Liver (tissue), 9 donors: ENCODE data around the gene TRIP12. TPM values are rescaled to one million over a fixed set of nuclear protein-coding genes. Genes with fewer than 3 reads are reported as not detected.

ENCODE experiments used
- DNase-seq: peaks from one replicate; pipeline ENCODE4 v3.0.0-alpha.2; 2017; ENCODE audit warnings: low spot score
- H3K27ac ChIP-seq, 2 donors: one replicate each; pipeline ENCODE4 v1.7.0; 2013; ENCODE audit warnings: inconsistent platforms in 2 of 2, low read length in 2 of 2, control low read depth in 1 of 2, low read depth in 1 of 2, mild to moderate bottlenecking in 1 of 2
- H3K27me3 ChIP-seq, 4 donors: one replicate each; pipeline versions ENCODE4 v1.6.1 to v1.7.0; 2013; ENCODE audit warnings: low read length in 3 of 4, inconsistent platforms in 1 of 4, mild to moderate bottlenecking in 1 of 4, moderate library complexity in 1 of 4; ENCODE audit not compliant: control insufficient read depth in 4 of 4, insufficient read depth in 4 of 4
- H3K36me3 ChIP-seq, 4 donors: one replicate each; pipeline versions ENCODE4 v1.6.1 to v1.7.0; 2013; ENCODE audit warnings: low read length in 3 of 4, mild to moderate bottlenecking in 3 of 4, low read depth in 1 of 4, moderate library complexity in 1 of 4; ENCODE audit not compliant: control insufficient read depth in 4 of 4, insufficient read depth in 3 of 4
- H3K4me1 ChIP-seq, 4 donors: one replicate each; pipeline versions ENCODE4 v1.6.1 to v1.7.0; 2013; ENCODE audit warnings: low read length in 3 of 4, mild to moderate bottlenecking in 3 of 4, moderate library complexity in 1 of 4; ENCODE audit not compliant: control insufficient read depth in 4 of 4, insufficient read depth in 4 of 4
- H3K4me3 ChIP-seq, 3 donors: one replicate each; pipeline versions ENCODE4 v1.6.1 to v1.7.0; 2013; ENCODE audit warnings: low read length in 3 of 3, control low read depth in 1 of 3, low read depth in 1 of 3, mild to moderate bottlenecking in 1 of 3
- H3K9ac ChIP-seq, 2 donors: one replicate each; pipeline ENCODE4 v1.7.0; 2013; ENCODE audit warnings: low read length in 2 of 2, mild to moderate bottlenecking in 2 of 2, moderate library complexity in 2 of 2, control low read depth in 1 of 2, low read depth in 1 of 2
- H3K9me3 ChIP-seq, 4 donors: one replicate each; pipeline versions ENCODE4 v1.6.1 to v1.7.0; 2013; ENCODE audit warnings: low read length in 3 of 4; ENCODE audit not compliant: control insufficient read depth in 4 of 4
- EGR1 ChIP-seq, 2 donors: IDR thresholded peaks; 2 replicates each; pipeline ENCODE4 v1.6.1; 2016 to 2018; ENCODE audit warnings: antibody characterized with exemption in 2 of 2, low read depth in 2 of 2
- FOXA2 ChIP-seq: IDR thresholded peaks from 2 replicates; pipeline ENCODE4 v1.6.1; 2016; ENCODE audit warnings: antibody characterized with exemption
- GABPA ChIP-seq, 2 donors: IDR thresholded peaks in 1 of 2; conservative IDR thresholded peaks in 1 of 2; 2 replicates each; pipeline ENCODE4 v1.6.1; 2016; ENCODE audit warnings: antibody characterized with exemption in 2 of 2, mild to moderate bottlenecking in 1 of 2, moderate library complexity in 1 of 2
- HNF4G ChIP-seq: IDR thresholded peaks from 2 replicates; pipeline ENCODE4 v1.6.1; 2016; ENCODE audit warnings: antibody characterized with exemption
- JUND ChIP-seq, 2 donors: IDR thresholded peaks; 2 replicates each; pipeline ENCODE4 v1.6.1; 2016; ENCODE audit warnings: antibody characterized with exemption in 2 of 2
- RXRA ChIP-seq, 2 donors: IDR thresholded peaks; 2 replicates each; pipeline ENCODE4 v1.6.1; 2017 to 2018; ENCODE audit warnings: antibody characterized with exemption in 2 of 2, mild to moderate bottlenecking in 1 of 2
- YY1 ChIP-seq: IDR thresholded peaks from 2 replicates; pipeline ENCODE4 v1.6.1; 2016; ENCODE audit warnings: antibody characterized with exemption, mild to moderate bottlenecking
- WGBS: extraction: QIAGEN DNeasy Blood & Tissue Kit; methylation state at CpG from one replicate; pipeline ENCODE4 v1.1.7; 2013; 5-methylcytosine and 5-hydroxymethylcytosine counted together
- polyA plus RNA-seq, 2 donors: library from polyadenylated mRNA; stranded (reverse) in 1 of 2; unstranded in 1 of 2; fragments of 200-250 nt in 1 of 2; fragments of >200 nt in 1 of 2; fragmentation: Nextera tagmentation in 1 of 2; extraction: Ambion mirVana in 1 of 2; gene quantifications; one replicate each; pipeline versions ENCODE4 v1.2.1 to v1.2.3, GENCODE V29; 2013 to 2015
- total RNA-seq, 2 donors: library from RNA; depleted of rRNA; stranded (reverse); fragments of >200 nt; gene quantifications; one replicate each; pipeline ENCODE4 v1.2.3, GENCODE V29; 2014
- TF ChIP-seq, protein P1 (sequence below): fragments of 150-350 bp; IDR thresholded peaks from 2 replicates; pipeline ENCODE4 v1.5.1; 2017; ENCODE audit warnings: improper control_type of control experiment, low read depth, low read length; ENCODE audit not compliant: missing input control
- TF ChIP-seq, protein P2 (sequence below): IDR thresholded peaks from 2 replicates; pipeline ENCODE4 v1.6.1; 2016; ENCODE audit warnings: antibody characterized with exemption, mild to moderate bottlenecking
- TF ChIP-seq, protein P3 (sequence below): IDR thresholded peaks from 2 replicates; pipeline ENCODE4 v1.6.1; 2016; ENCODE audit warnings: antibody characterized with exemption
- TF ChIP-seq, protein P4 (sequence below): IDR thresholded peaks from 2 replicates; pipeline ENCODE4 v1.6.1; 2016; ENCODE audit warnings: antibody characterized with exemption
- donor health status: healthy.
- donor health status: healthy.
- donor health status: healthy.
- donor health status: healthy.
- donor health status: healthy.

The TRIP12 gene
- total and polyA plus RNA-seq, 4 donors, result 13.9 to 128 (median 67.4) TPM

DNA sequence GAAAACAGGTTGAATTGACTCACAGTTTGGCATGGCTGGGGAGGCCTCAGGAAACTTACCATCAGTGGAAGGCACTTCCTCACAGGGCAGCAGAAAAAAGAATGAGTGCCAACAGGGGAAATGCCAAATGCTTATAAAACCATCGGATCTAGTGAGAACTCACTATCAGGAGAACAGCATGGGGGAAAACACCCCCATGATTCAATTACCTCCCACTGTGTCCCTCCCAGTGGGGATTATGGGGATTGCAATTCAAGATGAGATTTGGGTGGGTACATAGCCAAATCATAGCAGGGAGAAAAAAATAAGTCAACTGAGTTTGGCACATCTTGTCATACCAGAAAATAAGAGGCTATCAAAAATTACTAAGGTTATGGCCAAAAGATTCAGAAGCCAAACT lies 96.3 kb downstream of the TRIP12 start (continued):
- TF ChIP-seq, protein P1, sequence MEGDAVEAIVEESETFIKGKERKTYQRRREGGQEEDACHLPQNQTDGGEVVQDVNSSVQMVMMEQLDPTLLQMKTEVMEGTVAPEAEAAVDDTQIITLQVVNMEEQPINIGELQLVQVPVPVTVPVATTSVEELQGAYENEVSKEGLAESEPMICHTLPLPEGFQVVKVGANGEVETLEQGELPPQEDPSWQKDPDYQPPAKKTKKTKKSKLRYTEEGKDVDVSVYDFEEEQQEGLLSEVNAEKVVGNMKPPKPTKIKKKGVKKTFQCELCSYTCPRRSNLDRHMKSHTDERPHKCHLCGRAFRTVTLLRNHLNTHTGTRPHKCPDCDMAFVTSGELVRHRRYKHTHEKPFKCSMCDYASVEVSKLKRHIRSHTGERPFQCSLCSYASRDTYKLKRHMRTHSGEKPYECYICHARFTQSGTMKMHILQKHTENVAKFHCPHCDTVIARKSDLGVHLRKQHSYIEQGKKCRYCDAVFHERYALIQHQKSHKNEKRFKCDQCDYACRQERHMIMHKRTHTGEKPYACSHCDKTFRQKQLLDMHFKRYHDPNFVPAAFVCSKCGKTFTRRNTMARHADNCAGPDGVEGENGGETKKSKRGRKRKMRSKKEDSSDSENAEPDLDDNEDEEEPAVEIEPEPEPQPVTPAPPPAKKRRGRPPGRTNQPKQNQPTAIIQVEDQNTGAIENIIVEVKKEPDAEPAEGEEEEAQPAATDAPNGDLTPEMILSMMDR, result no peak
- no peak for TF ChIP-seq FOXA2

DNA sequence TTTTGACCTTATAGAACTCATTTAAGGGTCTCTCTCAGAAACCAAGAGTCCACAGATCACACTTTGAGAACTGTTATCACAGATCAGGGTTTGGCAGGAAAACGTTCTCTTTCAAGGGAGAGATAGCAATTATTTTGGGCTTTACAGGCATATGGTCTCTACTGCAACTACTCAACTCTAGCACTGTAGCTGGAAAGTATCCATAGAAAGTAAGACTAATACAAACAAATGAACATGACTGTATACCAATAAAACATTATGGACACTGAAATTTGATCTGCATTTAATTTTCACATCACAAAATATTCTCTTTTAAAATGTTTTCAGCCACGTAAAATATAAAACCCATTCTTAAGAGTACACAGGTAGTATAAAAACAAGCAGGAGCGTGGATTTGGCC lies 100.5 kb downstream of the TRIP12 start:
- Histone ChIP-seq H3K9ac (no peak overlapping the region), H3K9me3 (no peaks in the 10 kb centered on the region), H3K27ac (no peak overlapping the region), H3K4me1 (no peaks in the 10 kb centered on the region), H3K36me3 (peaks cover 13 to 27% (median 25%) of the 10 kb centered on the region in 4 donors), H3K27me3 (no peaks in the 10 kb centered on the region), H3K4me3 (no peak overlapping the region)
- TF ChIP-seq RXRA (IDR thresholded peaks at IDR 0.05), result no peak
- TF ChIP-seq JUND (IDR thresholded peaks at IDR 0.05), result no peak
- no peak for TF ChIP-seq EGR1 (IDR thresholded peaks at IDR 0.05; ENCODE audit: low read depth in 2 of 2)
- no peak for TF ChIP-seq HNF4G
- TF ChIP-seq, protein P2, sequence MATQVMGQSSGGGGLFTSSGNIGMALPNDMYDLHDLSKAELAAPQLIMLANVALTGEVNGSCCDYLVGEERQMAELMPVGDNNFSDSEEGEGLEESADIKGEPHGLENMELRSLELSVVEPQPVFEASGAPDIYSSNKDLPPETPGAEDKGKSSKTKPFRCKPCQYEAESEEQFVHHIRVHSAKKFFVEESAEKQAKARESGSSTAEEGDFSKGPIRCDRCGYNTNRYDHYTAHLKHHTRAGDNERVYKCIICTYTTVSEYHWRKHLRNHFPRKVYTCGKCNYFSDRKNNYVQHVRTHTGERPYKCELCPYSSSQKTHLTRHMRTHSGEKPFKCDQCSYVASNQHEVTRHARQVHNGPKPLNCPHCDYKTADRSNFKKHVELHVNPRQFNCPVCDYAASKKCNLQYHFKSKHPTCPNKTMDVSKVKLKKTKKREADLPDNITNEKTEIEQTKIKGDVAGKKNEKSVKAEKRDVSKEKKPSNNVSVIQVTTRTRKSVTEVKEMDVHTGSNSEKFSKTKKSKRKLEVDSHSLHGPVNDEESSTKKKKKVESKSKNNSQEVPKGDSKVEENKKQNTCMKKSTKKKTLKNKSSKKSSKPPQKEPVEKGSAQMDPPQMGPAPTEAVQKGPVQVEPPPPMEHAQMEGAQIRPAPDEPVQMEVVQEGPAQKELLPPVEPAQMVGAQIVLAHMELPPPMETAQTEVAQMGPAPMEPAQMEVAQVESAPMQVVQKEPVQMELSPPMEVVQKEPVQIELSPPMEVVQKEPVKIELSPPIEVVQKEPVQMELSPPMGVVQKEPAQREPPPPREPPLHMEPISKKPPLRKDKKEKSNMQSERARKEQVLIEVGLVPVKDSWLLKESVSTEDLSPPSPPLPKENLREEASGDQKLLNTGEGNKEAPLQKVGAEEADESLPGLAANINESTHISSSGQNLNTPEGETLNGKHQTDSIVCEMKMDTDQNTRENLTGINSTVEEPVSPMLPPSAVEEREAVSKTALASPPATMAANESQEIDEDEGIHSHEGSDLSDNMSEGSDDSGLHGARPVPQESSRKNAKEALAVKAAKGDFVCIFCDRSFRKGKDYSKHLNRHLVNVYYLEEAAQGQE, result no peak
- TF ChIP-seq YY1, result no peak
- TF ChIP-seq, protein P3, sequence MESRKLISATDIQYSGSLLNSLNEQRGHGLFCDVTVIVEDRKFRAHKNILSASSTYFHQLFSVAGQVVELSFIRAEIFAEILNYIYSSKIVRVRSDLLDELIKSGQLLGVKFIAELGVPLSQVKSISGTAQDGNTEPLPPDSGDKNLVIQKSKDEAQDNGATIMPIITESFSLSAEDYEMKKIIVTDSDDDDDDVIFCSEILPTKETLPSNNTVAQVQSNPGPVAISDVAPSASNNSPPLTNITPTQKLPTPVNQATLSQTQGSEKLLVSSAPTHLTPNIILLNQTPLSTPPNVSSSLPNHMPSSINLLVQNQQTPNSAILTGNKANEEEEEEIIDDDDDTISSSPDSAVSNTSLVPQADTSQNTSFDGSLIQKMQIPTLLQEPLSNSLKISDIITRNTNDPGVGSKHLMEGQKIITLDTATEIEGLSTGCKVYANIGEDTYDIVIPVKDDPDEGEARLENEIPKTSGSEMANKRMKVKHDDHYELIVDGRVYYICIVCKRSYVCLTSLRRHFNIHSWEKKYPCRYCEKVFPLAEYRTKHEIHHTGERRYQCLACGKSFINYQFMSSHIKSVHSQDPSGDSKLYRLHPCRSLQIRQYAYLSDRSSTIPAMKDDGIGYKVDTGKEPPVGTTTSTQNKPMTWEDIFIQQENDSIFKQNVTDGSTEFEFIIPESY, result no peak
- no peak for TF ChIP-seq GABPA (IDR thresholded peaks at IDR 0.05 in 1 of 2, conservative IDR thresholded peaks at IDR 0.05 in 1 of 2)
- TF ChIP-seq, protein P4, sequence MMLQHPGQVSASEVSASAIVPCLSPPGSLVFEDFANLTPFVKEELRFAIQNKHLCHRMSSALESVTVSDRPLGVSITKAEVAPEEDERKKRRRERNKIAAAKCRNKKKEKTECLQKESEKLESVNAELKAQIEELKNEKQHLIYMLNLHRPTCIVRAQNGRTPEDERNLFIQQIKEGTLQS, result no peak
- WGBS, result 89% methylated on average over 3 of the region's 3 CpGs
- no peak for DNase-seq

DNA sequence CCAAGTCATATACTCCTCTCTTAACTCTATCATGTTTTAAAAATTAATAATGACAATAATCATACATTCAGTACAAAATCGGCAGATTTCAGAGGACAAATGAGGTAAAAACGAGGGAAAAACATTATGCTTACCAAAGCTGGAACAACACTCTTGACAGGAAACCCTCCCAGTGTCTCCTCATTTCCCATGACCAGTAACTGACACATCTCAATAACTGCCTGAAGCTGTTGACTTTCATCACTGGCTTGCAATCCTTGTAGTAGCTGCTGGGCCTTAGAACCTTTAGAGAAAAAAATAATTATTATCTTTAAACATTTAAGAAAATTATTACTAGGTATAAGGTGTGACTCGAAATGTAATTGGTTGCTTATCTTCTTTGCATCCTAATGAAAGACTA lies 103.6 kb downstream of the TRIP12 start:
- H3K27me3 ChIP-seq, result no peaks in the 10 kb centered on the region
- TF ChIP-seq, protein P4, result no peak
- DNase-seq, result no peak
- H3K9ac ChIP-seq, result no peak overlapping the region
- peaks cover 12 to 25% (median 15%) of the 10 kb centered on the region in 4 donors for H3K36me3 ChIP-seq
- no peak overlapping the region for H3K27ac ChIP-seq
- peaks cover 0 to 11% (median 1%) of the 10 kb centered on the region in 4 donors for H3K4me1 ChIP-seq
- no peaks in the 10 kb centered on the region for H3K9me3 ChIP-seq
- no peak overlapping the region for H3K4me3 ChIP-seq
- WGBS, result 83% methylated on average over 3 of the region's 3 CpGs
